MCF 10A (cell line): ENCODE results near the gene ADAM12. TPM values are rescaled to one million over a fixed set of nuclear protein-coding genes. Genes with fewer than 3 reads are reported as not detected.

Experiments used
- BruUV-seq: library from RNA; stranded (reverse); fragments of 400-500 nt; replicated peaks from 2 replicates; lab custom pipeline; 2021; lab: Mats Ljungman, UMichigan
- CTCF ChIA-PET: fragments of 300-600 bp; sonication (Branson Sonifier 250); formaldehyde crosslinking; extraction: SDS; loops from one replicate; lab custom pipeline; 2021; ENCODE audit warnings: antibody characterized with exemption, inconsistent platforms; lab: Yijun Ruan, JAX
- POLR2A ChIA-PET: fragments of 300-600, 350-650 bp; sonication (Branson Sonifier 250); formaldehyde crosslinking; extraction: SDS; loops from one replicate; lab custom pipeline; 2020; ENCODE audit warnings: antibody characterized with exemption, inconsistent platforms; lab: Yijun Ruan, JAX
- DNase-seq: peaks from one replicate; pipeline ENCODE4 v3.0.0-alpha.2; 2018; ENCODE audit not compliant: unreplicated experiment
- H3K27ac Mint-ChIP-seq: one replicate; pipeline ENCODE4 v1.8.0; 2022; ENCODE audit warnings: mild to moderate bottlenecking, low read depth, mixed read lengths; ENCODE audit not compliant: unreplicated experiment
- H3K27me3 Mint-ChIP-seq: one replicate; pipeline ENCODE4 v1.8.0; 2022; ENCODE audit warnings: mixed read lengths; ENCODE audit not compliant: insufficient read depth, unreplicated experiment
- H3K36me3 Mint-ChIP-seq: one replicate; pipeline ENCODE4 v1.8.0; 2022; ENCODE audit warnings: mild to moderate bottlenecking, moderate library complexity, mixed read lengths; ENCODE audit not compliant: insufficient read depth, unreplicated experiment
- H3K4me1 Mint-ChIP-seq: one replicate; pipeline ENCODE4 v1.8.0; 2022; ENCODE audit warnings: mixed read lengths; ENCODE audit not compliant: insufficient read depth, unreplicated experiment
- H3K4me3 Mint-ChIP-seq: one replicate; pipeline ENCODE4 v1.8.0; 2022; ENCODE audit warnings: mild to moderate bottlenecking, moderate library complexity, mixed read lengths; ENCODE audit not compliant: unreplicated experiment
- H3K9me3 Mint-ChIP-seq: one replicate; pipeline ENCODE4 v1.8.0; 2022; ENCODE audit warnings: mixed read lengths; ENCODE audit not compliant: unreplicated experiment
- intact Hi-C: fragments of 100-400 bp; cut with micrococcal nuclease; formaldehyde crosslinking; loops from 2 replicates; pipeline ENCODE4 v1.14.1; 2022
- total RNA-seq: library from RNA; stranded (reverse); gene quantifications from 2 replicates; pipeline ENCODE4 v1.2.3, GENCODE V29; 2022
- TF ChIP-seq, protein P1 (sequence below): fragments of 200-600 bp; IDR thresholded peaks from one replicate; pipeline ENCODE4 v1.8.0; 2022; ENCODE audit warnings: antibody characterized with exemption, mild to moderate bottlenecking; ENCODE audit not compliant: unreplicated experiment

Gene ADAM12
- total RNA-seq, 1 experiment from 2014 or later, result 2.2 TPM

DNA sequence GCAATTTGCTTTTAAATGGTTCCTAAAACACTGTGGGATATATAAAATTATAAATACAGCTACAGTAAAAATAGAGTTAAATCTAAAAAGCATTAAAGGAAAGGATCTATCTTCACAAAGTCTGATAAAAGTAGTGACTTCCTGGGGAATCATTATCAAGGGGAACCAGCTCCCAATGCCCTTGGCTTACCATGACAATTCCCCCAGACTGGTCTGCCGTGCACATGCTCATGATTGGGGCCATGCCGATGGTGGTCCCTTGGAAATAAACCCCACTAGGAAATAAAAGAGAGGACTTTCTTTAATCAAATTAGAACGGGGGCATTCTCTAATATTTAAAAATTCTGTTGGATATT, 290.1 kb downstream of the ADAM12 start:
- Mint-ChIP-seq H3K9me3 (no peaks in the 10 kb centered on the region), H3K36me3 (no peaks in the 10 kb centered on the region), H3K4me3 (no peak overlapping the region), H3K27ac (no peak overlapping the region), H3K27me3 (no peaks in the 10 kb centered on the region), H3K4me1 (no peaks in the 10 kb centered on the region)
- TF ChIP-seq, protein P1, sequence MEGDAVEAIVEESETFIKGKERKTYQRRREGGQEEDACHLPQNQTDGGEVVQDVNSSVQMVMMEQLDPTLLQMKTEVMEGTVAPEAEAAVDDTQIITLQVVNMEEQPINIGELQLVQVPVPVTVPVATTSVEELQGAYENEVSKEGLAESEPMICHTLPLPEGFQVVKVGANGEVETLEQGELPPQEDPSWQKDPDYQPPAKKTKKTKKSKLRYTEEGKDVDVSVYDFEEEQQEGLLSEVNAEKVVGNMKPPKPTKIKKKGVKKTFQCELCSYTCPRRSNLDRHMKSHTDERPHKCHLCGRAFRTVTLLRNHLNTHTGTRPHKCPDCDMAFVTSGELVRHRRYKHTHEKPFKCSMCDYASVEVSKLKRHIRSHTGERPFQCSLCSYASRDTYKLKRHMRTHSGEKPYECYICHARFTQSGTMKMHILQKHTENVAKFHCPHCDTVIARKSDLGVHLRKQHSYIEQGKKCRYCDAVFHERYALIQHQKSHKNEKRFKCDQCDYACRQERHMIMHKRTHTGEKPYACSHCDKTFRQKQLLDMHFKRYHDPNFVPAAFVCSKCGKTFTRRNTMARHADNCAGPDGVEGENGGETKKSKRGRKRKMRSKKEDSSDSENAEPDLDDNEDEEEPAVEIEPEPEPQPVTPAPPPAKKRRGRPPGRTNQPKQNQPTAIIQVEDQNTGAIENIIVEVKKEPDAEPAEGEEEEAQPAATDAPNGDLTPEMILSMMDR, result no peak
- no peak for DNase-seq
- ChIA-PET CTCF (interaction anchor here (0.6 to 0.8 kb wide), 3 partner anchors 12 to 153 kb away, joined by 3 read pairs; no protein-coding TSS in a partner anchor), POLR2A (no interaction called here)
- BruUV-seq, result no TSS peak
- intact Hi-C loops, result no loop called here

DNA sequence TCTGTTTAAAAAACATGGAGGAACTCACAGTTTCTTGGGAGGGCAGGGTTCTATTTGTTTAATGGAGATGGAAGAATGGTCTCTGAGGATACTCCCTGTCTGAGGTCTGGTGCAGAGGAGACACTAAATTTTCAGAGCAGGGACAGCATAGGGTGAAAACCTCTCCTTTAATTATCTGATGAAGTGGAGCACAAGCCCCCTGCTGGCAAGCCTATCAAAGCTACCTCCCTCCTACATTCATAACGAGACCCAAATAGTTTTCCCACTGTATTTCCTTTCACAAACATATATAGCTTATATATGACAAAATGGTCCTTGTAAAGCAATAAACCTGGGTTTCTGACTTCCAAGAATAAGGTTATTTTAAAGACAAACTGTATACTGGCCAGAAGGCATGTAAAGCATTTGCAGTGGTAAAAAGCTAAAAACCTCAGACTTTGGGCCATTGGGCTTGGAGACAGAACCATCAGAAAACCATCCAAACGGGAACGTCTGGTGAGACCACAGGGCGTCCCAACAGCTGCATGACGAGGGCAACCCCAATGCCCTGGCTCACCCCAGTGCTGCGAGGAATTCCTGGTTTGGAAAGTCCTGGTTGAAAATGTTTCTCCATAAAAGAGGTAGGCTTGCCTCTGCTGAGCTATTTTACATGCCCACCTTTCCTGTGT, 290.6 kb downstream of the ADAM12 start:
- Mint-ChIP-seq H3K9me3 (no peaks in the 10 kb centered on the region), H3K36me3 (no peaks in the 10 kb centered on the region), H3K4me3 (no peak overlapping the region), H3K27me3 (no peaks in the 10 kb centered on the region), H3K27ac (no peak overlapping the region), H3K4me1 (no peaks in the 10 kb centered on the region)
- ChIA-PET CTCF (interaction anchor here (0.6 to 0.8 kb wide), 3 partner anchors 11 to 153 kb away, joined by 3 read pairs; no protein-coding TSS in a partner anchor), POLR2A (no interaction called here)
- BruUV-seq, result no TSS peak
- DNase-seq, result peak; percentile 13
- intact Hi-C loops, result loop anchor here (2.0 kb wide), 1 partner anchor 115 kb away; no protein-coding TSS in a partner anchor
- TF ChIP-seq, protein P1, result no peak

DNA sequence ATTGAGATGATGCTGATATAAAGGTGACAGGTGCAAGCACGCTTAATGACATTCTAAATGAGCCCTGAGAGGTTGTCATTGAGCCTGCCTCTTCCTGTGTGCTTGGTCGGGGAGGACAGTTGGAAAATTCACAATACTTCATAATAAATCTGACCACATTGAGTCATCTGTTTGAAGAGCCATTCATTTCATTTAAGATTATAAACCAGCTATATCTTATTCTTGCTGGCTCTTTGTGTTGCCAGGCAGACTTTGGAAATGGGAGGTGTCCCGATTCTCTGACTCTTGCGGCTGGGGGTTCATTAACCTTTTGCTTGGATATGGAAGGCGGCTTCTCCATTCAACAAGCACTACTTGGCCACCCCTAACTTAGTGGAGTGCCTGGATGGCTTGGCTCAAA, 293.7 kb downstream of the ADAM12 start:
- ChIA-PET CTCF (no interaction called here), POLR2A (no interaction called here)
- H3K27ac Mint-ChIP-seq, result no peak overlapping the region
- H3K4me3 Mint-ChIP-seq, result no peak overlapping the region
- DNase-seq, result no peak
- H3K27me3 Mint-ChIP-seq, result no peaks in the 10 kb centered on the region
- TF ChIP-seq, protein P1, result no peak
- intact Hi-C loops, result no loop called here
- no TSS peak for BruUV-seq
- no peaks in the 10 kb centered on the region for H3K4me1 Mint-ChIP-seq
- H3K9me3 Mint-ChIP-seq, result no peaks in the 10 kb centered on the region
- no peaks in the 10 kb centered on the region for H3K36me3 Mint-ChIP-seq

DNA sequence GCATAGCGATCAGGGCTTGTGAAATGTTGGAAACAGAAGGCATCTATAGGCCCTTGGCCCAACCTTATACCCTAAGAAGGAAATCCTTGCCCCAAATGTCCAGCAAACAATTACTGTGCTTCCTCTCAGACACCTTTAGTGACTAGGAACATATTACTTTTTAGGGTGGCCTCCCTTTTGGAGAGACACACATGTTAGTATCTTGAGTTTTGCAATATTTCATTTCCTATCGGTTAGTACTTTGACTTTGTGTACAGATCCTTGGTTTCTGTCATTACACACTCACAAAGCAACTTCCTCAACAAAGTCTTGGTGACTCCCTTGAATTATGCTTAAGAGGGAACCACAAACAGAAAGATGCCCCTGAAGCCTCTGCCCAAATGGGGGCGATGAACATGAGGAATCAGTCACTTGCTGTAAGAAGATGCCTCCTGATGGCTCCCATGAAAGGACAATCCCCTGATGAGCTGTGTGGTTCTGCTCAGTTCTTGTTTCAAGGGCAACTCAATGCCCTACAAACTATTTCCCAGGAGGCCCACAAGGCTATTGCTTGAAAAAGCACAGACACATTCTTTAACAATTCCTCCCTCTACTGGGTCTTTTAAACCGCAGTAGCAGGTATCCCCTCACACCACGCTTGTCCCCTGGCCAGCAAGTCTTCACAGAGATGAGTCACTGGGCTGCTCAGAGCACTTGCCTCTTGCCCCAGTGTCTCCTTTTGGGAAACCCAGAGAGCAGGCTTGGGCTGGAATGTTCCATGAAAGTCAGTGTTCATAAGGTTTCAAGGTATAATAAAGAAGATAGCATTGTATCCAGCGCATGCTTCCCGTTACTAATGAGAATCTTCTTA, 295.7 kb downstream of the ADAM12 start:
- H3K27ac Mint-ChIP-seq, result no peak overlapping the region
- BruUV-seq, result no TSS peak
- no peaks in the 10 kb centered on the region for H3K9me3 Mint-ChIP-seq
- CTCF ChIA-PET, result no interaction called here
- POLR2A ChIA-PET, result no interaction called here
- no peaks in the 10 kb centered on the region for H3K36me3 Mint-ChIP-seq
- no peaks in the 10 kb centered on the region for H3K4me1 Mint-ChIP-seq
- DNase-seq, result no peak
- H3K4me3 Mint-ChIP-seq, result no peak overlapping the region
- TF ChIP-seq, protein P1, result no peak
- intact Hi-C loops, result no loop called here
- no peaks in the 10 kb centered on the region for H3K27me3 Mint-ChIP-seq
